Suprapubic skin (tissue), 3 donors: ENCODE results near the gene BARHL1.

Source experiments
- EP300 ChIP-seq: sonication (generic); formaldehyde crosslinking; IDR thresholded peaks from one replicate; pipeline ENCODE4 v1.6.1; 2017; ENCODE audit warnings: antibody characterized with exemption
- TF ChIP-seq, protein P1 (sequence below), 2 donors: fragments of 200-600 bp in 1 of 2; fragments of 450-650 bp in 1 of 2; sonication (generic) in 1 of 2; IDR thresholded peaks; one replicate each; pipeline ENCODE4 v1.5.1; 2016 to 2019; ENCODE audit warnings: antibody characterized with exemption in 2 of 2, mild to moderate bottlenecking in 1 of 2, moderate library complexity in 1 of 2

DNA sequence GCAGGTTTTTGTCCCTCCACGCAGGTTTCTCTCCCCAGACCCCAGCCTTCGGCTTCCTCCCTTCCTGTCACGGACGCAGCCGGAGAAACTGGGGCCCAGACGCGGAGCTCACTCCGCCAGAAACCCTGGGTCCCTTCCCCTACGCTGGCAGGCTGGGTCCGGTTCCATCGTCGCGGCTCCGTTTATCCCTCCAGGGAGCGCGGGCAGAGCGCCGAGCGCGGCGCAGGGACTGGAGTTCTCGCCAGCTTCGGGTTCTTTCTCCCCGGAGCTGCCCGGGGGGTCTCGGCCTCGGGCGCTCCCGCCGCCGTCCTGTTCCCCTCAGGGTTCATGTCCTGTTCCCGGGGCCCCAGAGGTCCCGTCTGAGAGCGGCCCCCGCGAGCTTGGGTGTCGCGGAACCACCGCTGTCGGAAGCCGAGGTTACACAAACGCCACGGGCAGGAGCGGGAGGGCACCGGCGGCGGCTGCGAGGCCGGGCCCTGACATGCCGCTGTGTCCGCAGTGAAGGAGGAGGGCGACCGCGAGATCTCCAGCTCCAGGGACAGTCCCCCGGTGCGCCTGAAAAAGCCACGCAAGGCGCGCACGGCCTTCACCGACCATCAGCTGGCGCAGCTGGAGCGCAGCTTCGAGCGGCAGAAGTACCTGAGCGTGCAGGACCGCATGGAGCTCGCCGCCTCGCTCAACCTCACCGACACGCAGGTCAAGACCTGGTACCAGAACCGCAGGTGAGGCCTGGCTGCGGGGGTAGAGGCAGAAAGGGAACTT lies 4.6 kb downstream of the BARHL1 start:
- TF ChIP-seq, protein P1, sequence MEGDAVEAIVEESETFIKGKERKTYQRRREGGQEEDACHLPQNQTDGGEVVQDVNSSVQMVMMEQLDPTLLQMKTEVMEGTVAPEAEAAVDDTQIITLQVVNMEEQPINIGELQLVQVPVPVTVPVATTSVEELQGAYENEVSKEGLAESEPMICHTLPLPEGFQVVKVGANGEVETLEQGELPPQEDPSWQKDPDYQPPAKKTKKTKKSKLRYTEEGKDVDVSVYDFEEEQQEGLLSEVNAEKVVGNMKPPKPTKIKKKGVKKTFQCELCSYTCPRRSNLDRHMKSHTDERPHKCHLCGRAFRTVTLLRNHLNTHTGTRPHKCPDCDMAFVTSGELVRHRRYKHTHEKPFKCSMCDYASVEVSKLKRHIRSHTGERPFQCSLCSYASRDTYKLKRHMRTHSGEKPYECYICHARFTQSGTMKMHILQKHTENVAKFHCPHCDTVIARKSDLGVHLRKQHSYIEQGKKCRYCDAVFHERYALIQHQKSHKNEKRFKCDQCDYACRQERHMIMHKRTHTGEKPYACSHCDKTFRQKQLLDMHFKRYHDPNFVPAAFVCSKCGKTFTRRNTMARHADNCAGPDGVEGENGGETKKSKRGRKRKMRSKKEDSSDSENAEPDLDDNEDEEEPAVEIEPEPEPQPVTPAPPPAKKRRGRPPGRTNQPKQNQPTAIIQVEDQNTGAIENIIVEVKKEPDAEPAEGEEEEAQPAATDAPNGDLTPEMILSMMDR (IDR thresholded peaks at IDR 0.05) = no peak
- TF ChIP-seq EP300 = no peak
